MCF 10A (cell line): ENCODE data around the gene MRAS. TPM values are rescaled to one million over a fixed set of nuclear protein-coding genes. Genes with fewer than 3 reads are reported as not detected.

ENCODE experiments used
- BruUV-seq: library from RNA; stranded (reverse); fragments of 400-500 nt; replicated peaks from 2 replicates; lab custom pipeline; 2021; lab: Mats Ljungman, UMichigan
- CTCF ChIA-PET: fragments of 300-600 bp; sonication (Branson Sonifier 250); formaldehyde crosslinking; extraction: SDS; loops from one replicate; lab custom pipeline; 2021; ENCODE audit warnings: antibody characterized with exemption, inconsistent platforms; lab: Yijun Ruan, JAX
- POLR2A ChIA-PET: fragments of 300-600, 350-650 bp; sonication (Branson Sonifier 250); formaldehyde crosslinking; extraction: SDS; loops from one replicate; lab custom pipeline; 2020; ENCODE audit warnings: antibody characterized with exemption, inconsistent platforms; lab: Yijun Ruan, JAX
- DNase-seq: peaks from one replicate; pipeline ENCODE4 v3.0.0-alpha.2; 2018; ENCODE audit not compliant: unreplicated experiment
- H3K27ac Mint-ChIP-seq: one replicate; pipeline ENCODE4 v1.8.0; 2022; ENCODE audit warnings: mild to moderate bottlenecking, low read depth, mixed read lengths; ENCODE audit not compliant: unreplicated experiment
- H3K27me3 Mint-ChIP-seq: one replicate; pipeline ENCODE4 v1.8.0; 2022; ENCODE audit warnings: mixed read lengths; ENCODE audit not compliant: insufficient read depth, unreplicated experiment
- H3K36me3 Mint-ChIP-seq: one replicate; pipeline ENCODE4 v1.8.0; 2022; ENCODE audit warnings: mild to moderate bottlenecking, moderate library complexity, mixed read lengths; ENCODE audit not compliant: insufficient read depth, unreplicated experiment
- H3K4me1 Mint-ChIP-seq: one replicate; pipeline ENCODE4 v1.8.0; 2022; ENCODE audit warnings: mixed read lengths; ENCODE audit not compliant: insufficient read depth, unreplicated experiment
- H3K4me3 Mint-ChIP-seq: one replicate; pipeline ENCODE4 v1.8.0; 2022; ENCODE audit warnings: mild to moderate bottlenecking, moderate library complexity, mixed read lengths; ENCODE audit not compliant: unreplicated experiment
- H3K9me3 Mint-ChIP-seq: one replicate; pipeline ENCODE4 v1.8.0; 2022; ENCODE audit warnings: mixed read lengths; ENCODE audit not compliant: unreplicated experiment
- CTCF ChIP-seq: fragments of 200-600 bp; IDR thresholded peaks from one replicate; pipeline ENCODE4 v1.8.0; 2022; ENCODE audit warnings: antibody characterized with exemption, mild to moderate bottlenecking; ENCODE audit not compliant: unreplicated experiment
- intact Hi-C: fragments of 100-400 bp; cut with micrococcal nuclease; formaldehyde crosslinking; loops from 2 replicates; pipeline ENCODE4 v1.14.1; 2022
- total RNA-seq: library from RNA; stranded (reverse); gene quantifications from 2 replicates; pipeline ENCODE4 v1.2.3, GENCODE V29; 2022

MRAS gene
- total RNA-seq, 1 experiment from 2014 or later = 5.2 TPM

GRCh38 chr3:138396752-138397410 is 48.5 kb downstream of the MRAS start:
- H3K27me3 Mint-ChIP-seq = no peaks in the 10 kb centered on the region
- H3K27ac Mint-ChIP-seq = no peak overlapping the region
- no peaks in the 10 kb centered on the region for H3K36me3 Mint-ChIP-seq
- ChIA-PET POLR2A (no interaction called here), CTCF (interaction anchor here (0.6 to 13.8 kb wide), 11 partner anchors 10 to 932 kb away, joined by 3 to 130 read pairs (median 3); no protein-coding TSS in a partner anchor)
- no TSS peak for BruUV-seq
- intact Hi-C loops = no loop called here
- no peaks in the 10 kb centered on the region for H3K9me3 Mint-ChIP-seq
- DNase-seq = no peak
- no peaks in the 10 kb centered on the region for H3K4me1 Mint-ChIP-seq
- H3K4me3 Mint-ChIP-seq = no peak overlapping the region
- no peak for TF ChIP-seq CTCF

GRCh38 chr3:138397983-138398382 is 49.6 kb downstream of the MRAS start:
- CTCF ChIA-PET = interaction anchor here (0.6 to 13.8 kb wide), 13 partner anchors 8 to 527 kb away, joined by 3 to 130 read pairs (median 3); no protein-coding TSS in a partner anchor
- Mint-ChIP-seq H3K27me3 (no peaks in the 10 kb centered on the region), H3K27ac (no peak overlapping the region), H3K9me3 (no peaks in the 10 kb centered on the region), H3K4me1 (no peaks in the 10 kb centered on the region), H3K36me3 (no peaks in the 10 kb centered on the region), H3K4me3 (no peak overlapping the region)
- intact Hi-C loops = loop anchor here (1.0 kb wide), 1 partner anchor 66 kb away; no protein-coding TSS in a partner anchor
- POLR2A ChIA-PET = no interaction called here
- peak; percentile 32 for DNase-seq
- TF ChIP-seq CTCF = peak; percentile 36
- no TSS peak for BruUV-seq

GRCh38 chr3:138398791-138399575 is 50.6 kb downstream of the MRAS start:
- CTCF ChIA-PET = interaction anchor here (0.5 to 13.8 kb wide), 7 partner anchors 9 to 537 kb away, joined by 3 to 130 read pairs (median 4); no protein-coding TSS in a partner anchor
- no peaks in the 10 kb centered on the region for H3K4me1 Mint-ChIP-seq
- DNase-seq = no peak
- no peaks in the 10 kb centered on the region for H3K27me3 Mint-ChIP-seq
- POLR2A ChIA-PET = no interaction called here
- no TSS peak for BruUV-seq
- intact Hi-C loops = loop anchor here (1.0 kb wide), 1 partner anchor 67 kb away; no protein-coding TSS in a partner anchor
- no peak for TF ChIP-seq CTCF
- H3K27ac Mint-ChIP-seq = no peak overlapping the region
- H3K4me3 Mint-ChIP-seq = no peak overlapping the region
- no peaks in the 10 kb centered on the region for H3K36me3 Mint-ChIP-seq
- no peaks in the 10 kb centered on the region for H3K9me3 Mint-ChIP-seq

- H3K4me3 Mint-ChIP-seq = no peak overlapping the region
- intact Hi-C loops = no loop called here
Observed at GRCh38 chr3:138399766-138400165, 51.4 kb downstream of the MRAS start.

More at GRCh38 chr3:138399766-138400165, 51.4 kb downstream of the MRAS start:
- no TSS peak for BruUV-seq
- CTCF ChIA-PET = interaction anchor here (0.6 to 13.8 kb wide), 6 partner anchors 18 to 536 kb away, joined by 3 to 130 read pairs (median 4); no protein-coding TSS in a partner anchor
- Mint-ChIP-seq H3K4me1 (no peaks in the 10 kb centered on the region), H3K27ac (no peak overlapping the region), H3K27me3 (no peaks in the 10 kb centered on the region), H3K9me3 (no peaks in the 10 kb centered on the region), H3K36me3 (no peaks in the 10 kb centered on the region)
- no peak for TF ChIP-seq CTCF
- no peak for DNase-seq
- POLR2A ChIA-PET = interaction anchor here (1.2 kb wide), 1 partner anchor 9 kb away, joined by 6 read pairs; no protein-coding TSS in a partner anchor
